Muscle of leg (tissue), 11 donors: Measurements from ENCODE around the gene BLTP3B. TPM values are rescaled to one million over a fixed set of nuclear protein-coding genes. Genes with fewer than 3 reads are reported as not detected.
A peak's percentile ranks its signal among the peaks of the same experiment; 100 is the strongest.
"Not testable (repeated sequence)": the region's sequence is repeated elsewhere in the genome, so short reads cannot be mapped to it uniquely, and the experiment has no call there.

Experiments used
- DNase-seq: peaks from one replicate; pipeline ENCODE4 v3.0.0; 2013
- H3K27ac ChIP-seq: one replicate; pipeline ENCODE4 v1.5.1; 2013; ENCODE audit warnings: mild to moderate bottlenecking, low read length, control low read depth
- H3K27me3 ChIP-seq: one replicate; pipeline ENCODE4 v1.6.1; 2013; ENCODE audit warnings: low read length; ENCODE audit not compliant: control insufficient read depth, insufficient read depth
- H3K36me3 ChIP-seq: one replicate; pipeline ENCODE4 v1.6.1; 2013; ENCODE audit warnings: low read length; ENCODE audit not compliant: control insufficient read depth, insufficient read depth
- H3K4me1 ChIP-seq: one replicate; pipeline ENCODE4 v1.6.1; 2013; ENCODE audit warnings: low read length; ENCODE audit not compliant: control insufficient read depth, insufficient read depth
- H3K4me3 ChIP-seq: one replicate; pipeline ENCODE4 v1.5.1; 2013; ENCODE audit warnings: low read length, control low read depth
- H3K9me3 ChIP-seq: replicated peaks from 2 replicates; pipeline ENCODE4 v1.6.1; 2013; ENCODE audit warnings: low read depth, low read length; ENCODE audit not compliant: control insufficient read depth
- WGBS: methylation state at CpG from one replicate; pipeline ENCODE4 v1.1.5; 2013; ENCODE audit warnings: missing lambda C conversion rate; ENCODE audit not compliant: insufficient coverage; 5-methylcytosine and 5-hydroxymethylcytosine counted together
- polyA plus RNA-seq, 8 donors: library from polyadenylated mRNA; unstranded; fragments of 120-200 nt; gene quantifications; one replicate each; pipeline versions ENCODE4 v1.2.1 to v1.2.3, GENCODE V29; 2013; ENCODE audit warnings: inconsistent platforms in 1 of 8, low replicate concordance in 1 of 8; ENCODE audit not compliant: insufficient read length in 8 of 8, insufficient read depth in 1 of 8
- total RNA-seq: library from RNA; stranded (reverse); fragments of 120-200 nt; gene quantifications from one replicate; pipeline ENCODE4 v1.2.4, GENCODE V29; 2013

BLTP3B gene
- total and polyA plus RNA-seq, 9 donors: 10.6 to 20.7 (median 13.3) TPM

- Histone ChIP-seq H3K27ac (no peak overlapping the region), H3K4me3 (no peak overlapping the region), H3K27me3 (no peaks in the 10 kb centered on the region), H3K36me3 (no peaks in the 10 kb centered on the region), H3K4me1 (no peaks in the 10 kb centered on the region), H3K9me3 (no peaks in the 10 kb centered on the region)
- DNase-seq: no peak
- no CpG with 5 or more reads among the region's 2 CpGs for WGBS
These were observed 36.6 kb upstream of the BLTP3B start for GRCh38 chr12:100179252-100179651.

DNA sequence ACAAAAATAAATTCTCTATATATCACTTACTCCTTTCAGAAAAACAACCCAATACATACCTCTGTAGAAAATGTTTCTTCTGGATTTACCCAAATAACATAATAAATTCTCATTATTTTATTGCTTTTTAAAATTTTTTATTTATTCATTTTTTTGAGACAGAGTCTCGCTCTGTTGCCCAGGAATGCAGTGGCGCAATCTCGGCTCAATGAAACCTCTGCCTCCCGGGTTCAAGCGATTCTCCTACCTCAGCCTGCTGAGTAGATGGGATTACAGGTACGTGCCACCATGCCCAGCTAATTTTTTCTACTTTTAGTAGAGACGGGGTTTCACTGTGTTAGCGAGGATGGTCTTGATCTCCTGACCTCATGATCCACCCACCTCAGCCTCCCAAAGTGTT is 33.8 kb upstream of the BLTP3B start:
- 90% methylated on average over 3 of the region's 8 CpGs for WGBS

DNA sequence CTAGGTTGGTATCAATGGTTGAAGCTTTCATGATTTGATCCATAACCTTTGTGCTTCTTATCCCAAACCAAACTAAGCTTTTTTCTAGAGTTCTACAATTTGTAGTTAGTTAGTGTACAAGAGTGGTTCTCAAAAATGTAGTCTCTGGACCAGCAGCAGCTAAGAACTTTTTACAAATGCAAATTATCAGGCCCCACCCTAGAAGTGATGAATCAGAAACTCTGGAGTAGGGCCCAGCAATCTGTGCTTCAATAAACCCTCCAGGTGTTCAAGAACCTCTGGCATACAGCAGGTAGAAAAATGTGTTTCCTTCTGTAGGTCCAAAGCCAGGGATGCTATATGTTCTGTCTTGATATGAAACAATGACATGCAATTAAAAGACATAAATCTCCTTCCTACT is 31.8 kb upstream of the BLTP3B start:
- no peak for DNase-seq

More for the DNA sequence above, 33.8 kb upstream of the BLTP3B start:
- DNase-seq, H3K27ac ChIP-seq, H3K27me3 ChIP-seq, H3K36me3 ChIP-seq, H3K4me3 ChIP-seq, H3K4me1 ChIP-seq, H3K9me3 ChIP-seq: not testable (repeated sequence)

GRCh38 chr12:100173111-100173510 is 30.4 kb upstream of the BLTP3B start:
- no peak overlapping the region for H3K4me3 ChIP-seq
- no peaks in the 10 kb centered on the region for H3K9me3 ChIP-seq
- no peak overlapping the region for H3K27ac ChIP-seq
- no peaks in the 10 kb centered on the region for H3K4me1 ChIP-seq
- no peaks in the 10 kb centered on the region for H3K36me3 ChIP-seq
- no CpG with 5 or more reads among the region's 6 CpGs for WGBS
- H3K27me3 ChIP-seq: no peaks in the 10 kb centered on the region
- no peak for DNase-seq

More for the DNA sequence above, 31.8 kb upstream of the BLTP3B start:
- no peaks in the 10 kb centered on the region for H3K27me3 ChIP-seq
- H3K36me3 ChIP-seq: no peaks in the 10 kb centered on the region
- H3K4me1 ChIP-seq: no peaks in the 10 kb centered on the region
- no peak overlapping the region for H3K4me3 ChIP-seq
- no peak overlapping the region for H3K27ac ChIP-seq
- no peaks in the 10 kb centered on the region for H3K9me3 ChIP-seq

GRCh38 chr12:100171248-100171647 is 28.6 kb upstream of the BLTP3B start:
- Histone ChIP-seq H3K4me3 (no peak overlapping the region), H3K9me3 (no peaks in the 10 kb centered on the region), H3K27ac (no peak overlapping the region), H3K4me1 (peaks cover 6% of the 10 kb centered on the region), H3K27me3 (no peaks in the 10 kb centered on the region), H3K36me3 (no peaks in the 10 kb centered on the region)
- no peak for DNase-seq

- Histone ChIP-seq H3K4me1 (peaks cover 14% of the 10 kb centered on the region), H3K9me3 (no peaks in the 10 kb centered on the region), H3K27me3 (no peaks in the 10 kb centered on the region), H3K27ac (no peak overlapping the region), H3K36me3 (no peaks in the 10 kb centered on the region), H3K4me3 (no peak overlapping the region)
- 50% methylated on average over 2 of the region's 7 CpGs for WGBS
- DNase-seq: no peak
These were observed 27.7 kb upstream of the BLTP3B start for GRCh38 chr12:100170313-100170858.

- no peaks in the 10 kb centered on the region for H3K9me3 ChIP-seq
- no peak overlapping the region for H3K4me3 ChIP-seq
- H3K36me3 ChIP-seq: no peaks in the 10 kb centered on the region
- WGBS: 87% methylated on average over 9 of the region's 9 CpGs
- H3K4me1 ChIP-seq: peaks cover 15% of the 10 kb centered on the region
- no peak overlapping the region for H3K27ac ChIP-seq
- no peaks in the 10 kb centered on the region for H3K27me3 ChIP-seq
- no peak for DNase-seq
These were observed 26.7 kb upstream of the BLTP3B start for GRCh38 chr12:100169345-100169744.

- WGBS: 100% methylated on average over 2 of the region's 4 CpGs
- H3K36me3 ChIP-seq: no peaks in the 10 kb centered on the region
- H3K27me3 ChIP-seq: peaks cover 4% of the 10 kb centered on the region
- H3K4me3 ChIP-seq: no peak overlapping the region
- H3K9me3 ChIP-seq: no peaks in the 10 kb centered on the region
- DNase-seq: no peak
- no peak overlapping the region for H3K27ac ChIP-seq
- H3K4me1 ChIP-seq: peaks cover 21% of the 10 kb centered on the region
These were observed 25.9 kb upstream of the BLTP3B start for GRCh38 chr12:100168562-100168961.

- DNase-seq: peak; percentile 43
- peaks cover 21% of the 10 kb centered on the region for H3K4me1 ChIP-seq
- WGBS: 90% methylated on average over 5 of the region's 10 CpGs
- H3K4me3 ChIP-seq: no peak overlapping the region
- H3K27me3 ChIP-seq: peaks cover 4% of the 10 kb centered on the region
- H3K36me3 ChIP-seq: no peaks in the 10 kb centered on the region
- peak overlapping the region; percentile 20 for H3K27ac ChIP-seq
- no peaks in the 10 kb centered on the region for H3K9me3 ChIP-seq
These were observed 23.6 kb upstream of the BLTP3B start for GRCh38 chr12:100166232-100166631.

- H3K9me3 ChIP-seq: no peaks in the 10 kb centered on the region
- H3K27ac ChIP-seq: no peak overlapping the region
- H3K36me3 ChIP-seq: no peaks in the 10 kb centered on the region
- H3K27me3 ChIP-seq: peaks cover 4% of the 10 kb centered on the region
- peaks cover 21% of the 10 kb centered on the region for H3K4me1 ChIP-seq
- DNase-seq: no peak
- no CpG with 5 or more reads among the region's 3 CpGs for WGBS
- no peak overlapping the region for H3K4me3 ChIP-seq
These were observed 22.7 kb upstream of the BLTP3B start for GRCh38 chr12:100165356-100165755.

GRCh38 chr12:100164153-100164704 is 21.6 kb upstream of the BLTP3B start:
- no peaks in the 10 kb centered on the region for H3K36me3 ChIP-seq
- no peak overlapping the region for H3K27ac ChIP-seq
- H3K4me3 ChIP-seq: peak overlapping the region; percentile 15
- WGBS: no CpG with 5 or more reads among the region's 7 CpGs
- H3K27me3 ChIP-seq: peaks cover 4% of the 10 kb centered on the region
- H3K9me3 ChIP-seq: no peaks in the 10 kb centered on the region
- no peak for DNase-seq
- H3K4me1 ChIP-seq: peaks cover 21% of the 10 kb centered on the region
